NCI-H1694 treated with DMSO at 0.1 percent for 48 hours (cell line): ENCODE measurements around the gene EEA1.

Source experiments
- DNase-seq: peaks from one replicate; lab custom pipeline; 2025; lab: John Stamatoyannopoulos, UW

Gene EEA1

GRCh38 chr12:92886131-92886530, 43.0 kb downstream of the EEA1 start:
- no peak for DNase-seq

GRCh38 chr12:92879698-92880322, 49.3 kb downstream of the EEA1 start:
- DNase-seq: no peak

- no peak for DNase-seq
Observed at GRCh38 chr12:92877904-92878303, 51.2 kb downstream of the EEA1 start.

GRCh38 chr12:92876496-92876895, 52.6 kb downstream of the EEA1 start:
- DNase-seq: no peak

- no peak for DNase-seq
Observed at GRCh38 chr12:92871116-92871515, 58.0 kb downstream of the EEA1 start.

GRCh38 chr12:92866418-92866817, 62.7 kb downstream of the EEA1 start:
- DNase-seq: no peak

GRCh38 chr12:92863251-92863650, 65.8 kb downstream of the EEA1 start:
- no peak for DNase-seq

GRCh38 chr12:92861381-92861780, 67.7 kb downstream of the EEA1 start:
- DNase-seq: no peak

GRCh38 chr12:92860521-92860920, 68.6 kb downstream of the EEA1 start:
- DNase-seq: no peak

GRCh38 chr12:92859650-92860386, 69.3 kb downstream of the EEA1 start:
- DNase-seq: no peak

GRCh38 chr12:92857818-92858217, 71.3 kb downstream of the EEA1 start:
- no peak for DNase-seq

GRCh38 chr12:92854344-92854743, 74.8 kb downstream of the EEA1 start:
- no peak for DNase-seq

- DNase-seq: no peak
Observed at GRCh38 chr12:92848740-92849139, 80.4 kb downstream of the EEA1 start.

- DNase-seq: no peak
Observed at GRCh38 chr12:92847368-92847767, 81.7 kb downstream of the EEA1 start.

GRCh38 chr12:92845329-92845728, 83.8 kb downstream of the EEA1 start:
- DNase-seq: no peak

- DNase-seq: no peak
Observed at GRCh38 chr12:92844151-92844763, 84.8 kb downstream of the EEA1 start.

GRCh38 chr12:92829686-92830282, 99.3 kb downstream of the EEA1 start:
- no peak for DNase-seq

- DNase-seq: no peak
Observed at GRCh38 chr12:92828565-92828964, 100.5 kb downstream of the EEA1 start.

GRCh38 chr12:92827836-92828431, 101.2 kb downstream of the EEA1 start:
- peak; percentile 21 for DNase-seq

GRCh38 chr12:92821142-92821541, 108.0 kb downstream of the EEA1 start:
- DNase-seq: no peak

- no peak for DNase-seq
Observed at GRCh38 chr12:92814584-92814983, 114.5 kb downstream of the EEA1 start.

- no peak for DNase-seq
Observed at GRCh38 chr12:92810370-92810769, 118.7 kb downstream of the EEA1 start.

GRCh38 chr12:92803903-92804302, 125.2 kb downstream of the EEA1 start:
- DNase-seq: no peak
